ENCODE data around the gene PNPLA1.

DNA sequence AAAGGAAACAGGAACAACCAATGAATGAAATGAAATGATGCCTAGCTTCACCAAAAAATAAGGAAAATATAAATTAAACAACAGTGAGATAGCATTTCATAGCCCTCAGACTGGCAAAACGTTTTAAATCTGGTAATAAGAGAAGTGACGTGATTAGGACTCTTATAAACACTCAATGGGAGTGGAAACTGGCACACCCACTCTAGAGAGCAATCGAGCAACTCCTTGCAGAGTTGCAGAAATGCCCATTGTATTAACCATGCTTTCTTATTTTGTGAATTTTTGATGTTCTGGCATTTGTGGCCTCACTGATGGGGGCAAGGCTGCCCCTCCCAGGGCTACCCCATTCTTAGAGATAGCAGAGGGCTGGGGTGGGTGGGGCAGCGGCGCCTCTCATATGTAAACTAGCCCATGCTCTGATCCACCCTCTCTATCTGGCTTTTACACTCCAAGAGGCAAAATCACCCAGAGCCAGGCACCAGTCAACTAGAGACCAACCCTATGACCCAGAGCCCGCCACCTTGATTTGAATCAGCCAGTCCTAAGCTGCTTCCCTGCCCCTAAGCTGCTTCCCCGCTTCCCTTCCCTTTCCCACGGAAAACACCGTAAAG is 6.4 kb upstream of the PNPLA1 start:
- TF ChIP-seq POLR2A (IDR thresholded peaks at IDR 0.05; ENCODE audit: low read depth, low read length) (no peak), TAF1 (IDR thresholded peaks at IDR 0.05; ENCODE audit: low read depth, low read length) (no peak)

Data from GM12891 (cell line).